GM19372 (cell line): ENCODE data around the gene ZYX.
A peak's percentile ranks its signal among the peaks of the same experiment; 100 is the strongest.

ENCODE experiments used
- ATAC-seq: cut with Tn5 transposase; IDR thresholded peaks from one replicate; pipeline ENCODE4 v1.9.1; 2021; ENCODE audit warnings: mild to moderate bottlenecking, low read depth, moderate library complexity; ENCODE audit not compliant: unreplicated experiment

The ZYX gene, protein sequence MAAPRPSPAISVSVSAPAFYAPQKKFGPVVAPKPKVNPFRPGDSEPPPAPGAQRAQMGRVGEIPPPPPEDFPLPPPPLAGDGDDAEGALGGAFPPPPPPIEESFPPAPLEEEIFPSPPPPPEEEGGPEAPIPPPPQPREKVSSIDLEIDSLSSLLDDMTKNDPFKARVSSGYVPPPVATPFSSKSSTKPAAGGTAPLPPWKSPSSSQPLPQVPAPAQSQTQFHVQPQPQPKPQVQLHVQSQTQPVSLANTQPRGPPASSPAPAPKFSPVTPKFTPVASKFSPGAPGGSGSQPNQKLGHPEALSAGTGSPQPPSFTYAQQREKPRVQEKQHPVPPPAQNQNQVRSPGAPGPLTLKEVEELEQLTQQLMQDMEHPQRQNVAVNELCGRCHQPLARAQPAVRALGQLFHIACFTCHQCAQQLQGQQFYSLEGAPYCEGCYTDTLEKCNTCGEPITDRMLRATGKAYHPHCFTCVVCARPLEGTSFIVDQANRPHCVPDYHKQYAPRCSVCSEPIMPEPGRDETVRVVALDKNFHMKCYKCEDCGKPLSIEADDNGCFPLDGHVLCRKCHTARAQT

DNA sequence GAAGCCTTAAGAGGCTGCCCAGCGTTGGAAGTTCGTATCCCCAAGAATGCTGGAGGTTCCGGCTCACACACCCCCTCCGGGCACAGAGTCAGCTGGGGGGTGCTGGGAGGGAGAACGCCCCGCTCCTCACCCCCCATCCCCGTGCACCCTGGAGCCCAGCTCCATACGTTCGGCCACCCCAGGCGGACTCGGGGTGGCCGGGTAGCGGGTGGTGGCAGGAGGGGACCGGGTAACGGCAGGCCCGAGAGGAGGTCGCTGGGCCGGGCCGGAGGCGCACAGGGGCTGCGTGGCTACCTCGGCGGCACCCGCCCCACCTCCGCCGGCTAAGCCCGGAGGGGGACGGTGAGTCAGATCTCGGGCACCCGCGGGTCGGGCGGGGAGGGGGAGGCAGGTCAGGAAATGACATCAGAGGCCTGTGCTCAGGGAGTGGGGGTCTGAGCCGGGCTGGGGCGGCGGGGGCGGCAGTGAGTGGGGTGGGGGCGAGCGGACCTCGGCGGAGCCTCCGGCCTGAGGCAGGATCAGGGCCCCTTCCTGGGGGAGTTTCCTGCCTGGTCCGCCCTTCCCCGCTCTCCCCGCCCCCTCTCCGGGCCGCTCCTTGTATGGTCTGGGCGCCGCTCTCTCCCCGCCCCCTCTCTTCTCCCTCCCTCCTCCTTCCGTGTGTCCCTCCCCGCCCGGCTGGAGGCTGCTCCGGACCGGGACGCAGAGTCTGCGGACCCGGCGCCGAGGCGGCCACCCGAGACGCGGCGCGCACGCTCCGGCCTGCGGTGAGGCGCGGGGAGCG, at the start of gene ZYX:
TSS of gene ZYX (plus strand) at position 700 of the 781 bp plus-strand sequence. CDS start 227 bp downstream, outside the sequence.
- peak; percentile 81 for ATAC-seq

DNA sequence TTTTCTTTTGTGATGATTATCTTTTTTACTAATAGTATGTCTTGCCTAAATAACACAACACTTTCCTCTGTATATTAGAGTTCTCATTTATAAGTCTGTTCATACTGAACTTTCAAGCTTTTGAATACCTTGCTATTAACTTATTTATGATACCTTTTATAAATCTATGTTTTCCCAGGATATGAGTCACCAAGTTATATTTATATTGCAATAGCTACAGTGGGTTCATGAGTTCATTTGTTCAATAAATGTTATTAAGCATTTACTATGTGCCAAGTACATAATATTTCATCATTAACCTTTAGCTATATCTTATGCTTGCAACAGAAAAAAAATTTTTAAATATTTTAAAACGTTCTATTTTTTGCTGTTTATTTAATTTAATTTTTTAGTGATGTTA, 46.9 kb upstream of the ZYX start:
- ATAC-seq = no peak

DNA sequence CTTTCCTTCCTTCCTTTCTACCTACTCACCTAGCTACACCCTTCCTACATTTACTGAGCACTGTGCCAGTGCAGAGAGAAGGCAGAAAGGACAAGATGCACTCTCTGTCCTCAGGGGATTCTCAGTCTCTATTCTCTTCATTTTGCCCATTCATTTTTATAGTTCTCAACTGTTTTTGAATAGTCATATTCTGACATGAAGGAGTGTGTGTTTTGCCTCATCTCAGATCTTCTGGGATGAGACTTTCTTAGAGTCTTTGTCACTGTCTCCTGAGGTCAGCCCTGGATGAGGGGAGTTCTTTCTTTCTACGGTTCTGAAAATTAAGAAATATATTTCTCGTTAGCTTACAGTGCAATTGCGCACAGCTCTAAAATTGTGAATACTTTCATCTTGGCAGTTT, 43.9 kb upstream of the ZYX start:
- ATAC-seq = no peak

GRCh38 chr7:143341842-143342241, 39.3 kb upstream of the ZYX start:
- ATAC-seq = no peak

DNA sequence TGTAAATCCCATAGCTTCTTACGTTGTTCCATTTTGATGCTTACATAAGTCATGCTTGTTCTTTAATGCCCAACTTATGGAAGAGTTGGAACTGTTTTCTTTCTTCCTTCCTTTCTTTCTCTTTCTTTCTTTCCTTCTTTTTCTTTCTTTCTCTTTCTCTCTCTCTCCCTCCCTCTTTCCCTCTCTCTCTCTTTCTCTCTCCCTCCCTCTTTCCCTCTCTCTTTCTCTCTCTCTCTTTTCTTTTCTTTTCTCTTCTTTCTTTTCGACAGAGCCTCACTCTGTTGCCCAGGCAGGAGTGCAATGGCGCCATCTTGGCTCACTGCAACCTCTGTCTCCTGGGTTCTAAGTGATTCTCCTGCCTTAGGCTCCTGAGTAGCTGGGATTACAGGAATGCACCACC, 37.5 kb upstream of the ZYX start:
- ATAC-seq = no peak

DNA sequence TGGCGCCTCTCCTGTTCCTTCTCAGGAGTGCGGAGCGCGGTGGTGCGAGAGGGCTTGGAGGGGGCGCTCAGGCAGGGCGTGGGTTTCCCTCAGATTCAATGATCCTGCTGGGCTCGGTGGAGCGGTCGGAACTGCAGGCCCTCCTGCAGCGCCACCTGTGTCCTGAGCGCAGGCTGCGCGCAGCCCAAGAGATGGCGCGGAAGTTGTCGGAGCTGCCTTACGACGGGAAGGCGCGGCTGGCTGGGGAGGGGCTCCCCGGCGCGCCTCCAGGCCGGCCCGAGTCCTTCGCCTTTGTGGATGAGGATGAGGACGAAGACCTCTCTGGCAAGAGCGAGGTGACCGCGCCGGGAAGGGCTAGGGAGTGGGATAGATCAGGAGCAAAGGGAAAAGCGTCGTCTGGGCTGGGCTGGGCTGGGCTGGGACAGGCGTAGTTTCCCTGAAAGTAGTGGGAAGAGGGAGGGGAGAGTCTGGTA, 35.7 kb upstream of the ZYX start:
- ATAC-seq = peak; percentile 88

GRCh38 chr7:143346018-143346417, 35.1 kb upstream of the ZYX start:
- no peak for ATAC-seq

DNA sequence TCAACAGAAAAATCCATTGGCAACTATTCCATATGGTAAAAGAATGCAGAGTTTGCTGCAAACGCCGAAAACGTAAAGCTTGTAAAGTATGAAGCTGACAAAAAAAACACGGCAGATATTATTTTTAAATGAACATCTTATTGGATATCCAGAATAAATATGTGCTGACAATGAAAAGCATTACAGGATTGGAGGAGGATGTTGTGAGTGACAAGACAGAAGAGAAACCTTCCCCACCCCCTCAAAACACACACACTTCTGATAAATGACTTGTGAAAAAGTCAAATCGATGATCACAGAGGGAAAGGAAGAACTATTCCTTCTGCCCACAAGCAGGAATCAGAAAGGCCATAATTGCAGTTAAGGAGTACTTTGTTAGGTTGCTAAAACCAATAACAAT, 33.2 kb upstream of the ZYX start:
- no peak for ATAC-seq

- ATAC-seq = no peak
Measured at GRCh38 chr7:143351060-143351459, 30.1 kb upstream of the ZYX start.

DNA sequence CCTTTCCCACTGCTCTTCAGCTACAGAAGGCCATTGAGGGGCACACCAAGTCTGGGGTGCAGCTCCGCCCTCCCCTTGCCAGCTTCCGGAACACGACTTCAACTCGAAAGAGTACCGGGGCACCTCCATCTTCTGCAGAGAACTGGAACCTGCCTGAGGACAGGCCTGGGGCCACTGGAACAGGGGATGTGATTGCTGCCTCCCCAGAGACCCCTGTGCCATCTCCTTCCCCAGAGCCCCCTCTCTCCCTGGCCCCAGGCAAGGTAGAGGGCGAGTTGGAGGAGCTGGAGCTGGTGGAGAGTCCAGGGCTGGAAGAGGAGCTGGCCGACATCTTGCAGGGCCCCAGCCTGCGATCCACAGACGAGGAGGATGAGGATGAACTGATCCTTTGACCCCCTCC, 29.6 kb upstream of the ZYX start:
- ATAC-seq = no peak

- no peak for ATAC-seq
Measured at GRCh38 chr7:143352531-143353002, 28.6 kb upstream of the ZYX start.

DNA sequence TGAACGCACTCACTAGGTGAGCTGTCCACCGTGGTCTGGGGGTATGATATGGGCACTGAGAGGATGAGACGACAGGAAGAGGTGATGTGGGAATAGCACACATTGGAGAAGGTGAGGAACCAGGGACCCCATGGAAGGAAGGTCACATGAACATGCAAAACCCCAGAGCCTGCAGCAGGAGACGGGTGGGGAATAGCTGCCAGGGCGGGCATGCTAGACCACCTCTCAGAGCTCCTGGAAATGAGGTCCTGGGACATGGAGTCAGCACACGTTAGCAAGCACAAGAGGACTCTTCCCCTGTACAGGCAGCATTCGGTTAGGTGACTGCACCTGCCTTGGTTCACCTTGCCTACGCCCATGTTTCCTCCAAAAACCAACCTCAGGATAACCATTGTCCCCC, 26.8 kb upstream of the ZYX start:
- no peak for ATAC-seq

DNA sequence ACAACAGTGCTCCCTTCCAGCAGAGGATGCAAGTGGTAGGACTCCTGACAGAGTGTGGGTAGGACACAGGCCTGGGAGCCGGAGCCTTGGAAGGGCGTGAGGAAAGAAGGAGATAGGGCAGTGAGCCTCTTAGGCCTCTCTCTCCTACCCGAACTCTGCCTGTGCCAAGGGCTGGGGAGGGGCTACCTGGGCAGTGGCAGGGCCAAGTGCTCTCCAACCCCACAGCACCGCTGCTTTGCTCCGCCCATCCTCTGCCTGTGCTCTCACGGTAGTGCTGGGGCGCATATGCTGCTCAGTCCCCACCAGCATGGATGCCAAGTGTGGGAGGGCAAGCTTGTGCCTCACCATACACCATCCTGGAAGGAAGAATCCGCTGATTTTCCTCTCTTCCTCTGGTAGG, 26.2 kb upstream of the ZYX start:
- ATAC-seq = no peak

DNA sequence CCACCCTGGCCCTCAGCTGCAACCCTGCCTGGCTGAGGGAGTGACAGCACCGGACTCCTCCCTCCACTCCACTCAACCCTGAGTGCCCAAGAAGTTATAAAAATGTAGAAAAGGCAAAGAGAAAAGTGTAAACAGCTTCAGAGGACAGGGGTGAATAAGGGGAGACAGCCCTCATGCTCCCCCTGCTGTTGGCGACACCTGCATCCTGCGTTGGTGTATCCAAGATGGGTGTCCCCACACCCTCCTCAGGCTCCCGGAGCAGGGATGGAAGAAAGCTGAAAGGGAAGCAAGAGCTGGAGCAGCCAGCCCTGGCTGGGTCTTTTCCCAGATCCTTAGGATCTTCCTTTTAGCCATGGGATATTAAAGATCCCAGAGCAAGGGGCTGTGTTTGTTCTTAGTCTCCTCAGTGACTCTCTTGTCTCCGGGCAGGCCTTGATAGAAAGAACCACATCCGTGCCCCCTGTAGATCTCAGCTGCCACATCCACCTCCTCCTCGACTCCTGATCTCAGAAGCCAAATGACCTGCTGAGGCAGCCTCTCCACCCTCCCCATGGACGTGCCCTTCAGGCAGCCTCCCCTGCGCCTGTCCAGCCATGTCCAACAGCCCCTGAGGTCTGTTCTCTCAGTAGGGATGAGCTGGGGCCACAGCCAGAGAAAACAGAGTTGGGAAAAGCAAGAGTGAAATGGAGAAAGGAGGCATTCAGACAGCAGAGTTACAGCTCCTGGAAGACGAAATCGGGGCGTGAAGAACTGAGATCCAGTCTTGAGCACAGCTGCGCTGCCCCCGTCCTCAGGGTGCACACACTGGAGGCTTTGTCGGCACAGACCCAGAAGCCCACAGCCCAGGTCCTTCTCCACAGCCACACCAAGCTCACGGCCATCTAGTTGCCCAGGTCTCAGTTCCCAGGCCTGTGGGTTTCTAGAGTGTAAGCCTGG, 25.4 kb upstream of the ZYX start:
- ATAC-seq = no peak

- ATAC-seq = no peak
Measured at GRCh38 chr7:143356414-143357050, 24.6 kb upstream of the ZYX start.

GRCh38 chr7:143358626-143359025, 22.5 kb upstream of the ZYX start:
- no peak for ATAC-seq

GRCh38 chr7:143359771-143360353, 21.3 kb upstream of the ZYX start:
- no peak for ATAC-seq

DNA sequence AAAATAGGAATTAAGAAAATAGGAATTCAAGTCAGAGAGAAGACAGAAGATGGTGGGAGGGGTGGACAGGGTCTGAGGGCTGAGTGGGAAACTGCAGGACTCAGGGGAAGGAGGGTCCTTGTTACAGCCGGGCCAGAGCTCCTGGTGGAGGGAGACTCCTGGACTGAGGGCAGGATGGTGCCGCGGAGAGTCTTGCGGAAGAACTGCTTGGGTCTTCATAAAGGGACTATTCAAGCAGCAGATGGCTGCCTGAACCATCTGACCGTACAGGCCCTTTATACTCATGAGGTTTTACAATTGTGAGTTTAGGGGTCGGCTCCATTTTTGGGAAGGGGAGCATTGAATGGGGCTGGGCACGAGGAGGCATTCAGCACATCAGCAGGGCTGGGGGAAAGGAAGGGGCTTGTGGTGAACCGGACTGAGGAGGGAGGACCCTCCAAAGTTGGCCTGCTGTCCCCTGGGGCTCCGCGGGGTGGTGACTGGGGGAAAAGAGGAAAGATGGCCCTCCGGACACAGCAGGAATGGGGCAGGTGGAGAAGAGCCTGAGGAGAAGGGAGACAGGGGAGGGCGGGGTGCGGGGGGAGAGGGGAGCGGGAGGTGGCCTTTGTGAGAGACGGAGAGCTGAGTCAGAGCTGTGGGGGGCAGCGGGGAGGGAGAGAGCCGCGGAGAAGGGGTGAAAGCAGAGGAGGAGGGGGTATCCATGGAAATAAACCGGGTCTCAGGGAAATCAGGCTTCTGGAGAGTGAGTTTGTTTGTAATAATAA, 20.2 kb upstream of the ZYX start:
- no peak for ATAC-seq
